HG03442 (cell line): ENCODE measurements around the gene ACTR1A.

Experiments
- ATAC-seq: cut with Tn5 transposase; IDR thresholded peaks from one replicate; pipeline ENCODE4 v1.9.1; 2021; ENCODE audit warnings: mild to moderate bottlenecking, moderate library complexity; ENCODE audit not compliant: unreplicated experiment

ACTR1A gene

GRCh38 chr10:102491136-102491535 lies 11.4 kb downstream of the ACTR1A start:
- ATAC-seq = no peak

- ATAC-seq = no peak
Measured at GRCh38 chr10:102485093-102485784, 17.3 kb downstream of the ACTR1A start.

- no peak for ATAC-seq
Measured at GRCh38 chr10:102484021-102484420, 18.5 kb downstream of the ACTR1A start.

DNA sequence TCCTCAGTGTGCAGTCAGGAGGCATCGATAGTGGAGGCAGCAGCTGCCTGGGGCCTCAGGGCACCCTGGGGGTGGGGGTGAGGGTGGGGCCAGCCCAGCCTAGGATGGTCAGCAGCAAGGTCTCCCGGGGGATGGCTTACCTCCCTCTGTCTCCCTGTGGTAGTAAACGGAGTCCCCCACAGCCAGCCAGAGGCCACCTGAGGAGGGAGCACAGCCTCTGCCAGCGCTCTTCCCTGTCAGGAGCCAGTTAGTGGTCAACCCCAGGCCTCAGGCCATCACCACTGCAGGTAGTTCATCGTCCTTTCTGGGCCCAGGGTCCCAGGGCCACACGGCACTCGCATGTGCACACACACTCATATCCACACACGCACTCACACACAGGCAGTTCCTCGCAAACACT lies 22.1 kb downstream of the ACTR1A start:
- ATAC-seq = no peak

GRCh38 chr10:102479651-102480050 lies 22.9 kb downstream of the ACTR1A start:
- no peak for ATAC-seq

DNA sequence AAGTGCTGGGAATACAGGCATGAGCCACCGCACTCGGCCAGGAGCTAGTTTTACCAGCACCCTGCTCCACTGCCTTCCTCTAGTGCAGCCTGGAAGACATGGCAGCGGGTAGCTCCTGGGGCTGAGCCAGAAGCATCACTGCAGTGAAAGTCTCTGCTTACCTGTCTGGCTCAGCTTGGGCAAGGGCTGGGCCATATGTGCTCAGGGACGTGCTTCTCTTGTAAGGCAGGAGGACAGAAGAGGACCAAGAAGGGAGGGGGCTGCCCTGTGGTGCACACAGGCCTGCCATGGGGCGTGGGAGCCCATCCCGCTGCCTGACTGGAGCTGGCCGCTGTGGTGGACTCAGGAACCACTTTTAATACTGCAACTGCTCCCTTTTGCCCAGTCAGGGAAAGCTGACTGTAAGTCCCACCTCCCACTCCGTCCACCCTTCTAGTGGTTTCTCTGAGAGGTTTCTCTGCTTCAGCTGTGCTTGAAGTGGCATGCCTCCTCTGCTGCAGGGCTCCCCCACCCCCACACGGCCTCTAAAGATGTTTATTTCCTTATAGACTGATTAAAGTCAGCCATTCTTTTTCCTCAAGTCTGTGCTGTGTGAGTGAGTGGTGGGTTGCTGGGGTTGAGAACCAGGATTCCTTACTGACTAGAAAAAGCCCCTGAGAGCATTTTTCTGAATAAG lies 25.9 kb downstream of the ACTR1A start:
- no peak for ATAC-seq

DNA sequence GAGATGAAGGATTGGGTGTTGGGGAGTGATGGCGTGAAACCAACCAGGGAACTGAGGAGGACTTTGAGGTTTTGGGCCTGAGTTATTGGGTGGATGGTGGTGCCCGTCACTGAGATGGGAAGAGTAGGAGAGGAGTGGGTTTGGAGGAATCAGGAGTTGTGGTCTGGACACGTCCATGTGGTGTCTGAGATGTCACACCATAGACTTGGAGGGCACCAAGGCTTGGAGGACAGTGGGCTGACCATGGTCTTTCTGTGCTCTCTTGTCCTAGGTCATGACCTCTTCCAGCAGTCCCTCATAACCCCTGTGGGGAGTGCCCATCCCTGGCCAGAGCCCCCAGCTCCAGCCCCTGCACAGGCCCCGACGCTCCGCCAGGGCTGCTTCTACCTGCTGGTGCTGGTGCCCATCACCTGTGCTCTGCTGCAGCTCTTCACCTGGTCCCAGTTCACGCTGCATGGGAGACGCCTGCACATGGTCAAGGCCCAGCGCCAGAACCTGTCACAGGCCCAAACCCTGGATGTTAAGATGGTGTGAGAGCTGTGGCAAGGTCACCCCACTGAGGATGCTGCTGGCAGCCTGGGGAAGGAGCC lies 27.0 kb downstream of the ACTR1A start:
- ATAC-seq = no peak

DNA sequence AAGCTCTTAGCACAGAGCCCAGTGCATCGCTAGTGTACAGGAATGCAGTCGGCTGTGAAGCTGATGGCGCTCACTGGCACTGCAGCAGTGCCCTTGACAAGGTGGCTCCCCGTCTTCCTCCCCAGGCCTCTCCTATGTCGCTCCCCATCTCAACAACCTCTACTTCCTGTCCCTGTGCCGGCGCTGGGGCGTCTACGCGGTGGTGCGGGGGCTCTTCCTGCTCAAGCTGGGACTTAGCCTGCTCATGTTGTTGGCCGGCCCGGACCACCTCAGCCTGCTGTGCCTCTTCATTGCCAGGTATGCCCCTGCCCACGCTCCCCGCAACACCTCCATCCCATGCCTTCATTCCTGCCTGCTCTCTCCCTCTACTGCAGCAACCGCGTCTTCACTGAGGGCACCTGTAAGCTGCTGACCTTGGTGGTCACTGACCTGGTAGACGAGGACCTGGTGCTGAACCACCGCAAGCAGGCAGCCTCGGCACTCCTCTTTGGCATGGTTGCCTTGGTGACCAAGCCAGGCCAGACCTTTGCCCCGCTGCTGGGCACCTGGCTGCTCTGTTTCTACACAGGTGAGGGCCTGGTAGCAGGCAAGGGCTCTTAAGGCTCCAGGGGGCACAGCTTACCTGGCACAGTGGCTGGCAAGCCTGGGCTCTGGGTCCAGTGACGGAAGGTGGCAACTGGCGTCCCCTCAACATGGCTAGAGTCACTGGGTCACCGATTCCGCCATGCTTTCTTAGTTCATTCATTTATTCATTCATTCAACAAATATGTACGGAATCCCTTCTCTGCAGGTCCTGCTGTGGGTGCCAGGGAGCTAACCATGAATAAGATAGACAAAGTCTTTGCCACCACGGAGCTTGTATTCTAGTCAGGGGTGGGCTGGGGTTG lies 28.8 kb downstream of the ACTR1A start:
- ATAC-seq = no peak

DNA sequence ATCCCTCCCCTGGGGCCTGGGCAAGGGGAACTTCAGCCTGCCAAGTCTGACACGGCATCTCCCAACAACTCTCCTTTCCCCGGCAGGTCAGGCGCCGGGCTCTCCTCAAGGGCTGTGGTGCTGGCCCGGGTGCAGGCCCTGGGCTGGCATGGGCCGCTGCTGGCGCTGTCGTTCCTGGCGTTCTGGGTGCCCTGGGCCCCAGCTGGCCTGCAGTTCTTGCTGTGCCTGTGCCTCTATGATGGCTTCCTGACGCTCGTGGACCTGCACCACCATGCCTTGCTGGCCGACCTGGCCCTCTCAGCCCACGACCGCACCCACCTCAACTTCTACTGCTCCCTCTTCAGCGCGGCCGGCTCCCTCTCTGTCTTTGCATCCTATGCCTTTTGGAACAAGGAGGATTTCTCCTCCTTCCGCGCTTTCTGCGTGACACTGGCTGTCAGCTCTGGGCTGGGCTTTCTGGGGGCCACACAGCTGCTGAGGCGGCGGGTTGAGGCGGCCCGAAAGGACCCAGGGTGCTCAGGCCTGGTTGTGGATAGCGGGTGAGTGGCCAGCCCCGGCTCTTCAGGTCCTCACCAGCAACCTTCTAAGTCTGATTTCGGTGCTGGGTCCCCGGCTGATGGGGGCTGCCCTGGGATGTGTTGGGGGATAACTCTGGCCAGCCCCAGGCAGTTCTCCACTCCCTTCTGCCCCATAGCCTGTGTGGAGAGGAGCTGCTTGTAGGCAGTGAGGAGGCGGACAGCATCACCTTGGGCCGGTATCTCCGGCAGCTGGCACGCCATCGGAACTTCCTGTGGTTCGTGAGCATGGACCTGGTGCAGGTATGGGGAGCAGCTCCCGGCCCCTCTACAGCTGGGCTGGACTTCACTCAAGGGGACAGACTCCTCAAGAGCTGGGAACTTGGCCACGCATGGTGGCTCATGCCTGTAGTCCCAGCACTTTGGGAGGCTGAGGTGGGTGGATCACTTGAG lies 31.6 kb downstream of the ACTR1A start:
- no peak for ATAC-seq

DNA sequence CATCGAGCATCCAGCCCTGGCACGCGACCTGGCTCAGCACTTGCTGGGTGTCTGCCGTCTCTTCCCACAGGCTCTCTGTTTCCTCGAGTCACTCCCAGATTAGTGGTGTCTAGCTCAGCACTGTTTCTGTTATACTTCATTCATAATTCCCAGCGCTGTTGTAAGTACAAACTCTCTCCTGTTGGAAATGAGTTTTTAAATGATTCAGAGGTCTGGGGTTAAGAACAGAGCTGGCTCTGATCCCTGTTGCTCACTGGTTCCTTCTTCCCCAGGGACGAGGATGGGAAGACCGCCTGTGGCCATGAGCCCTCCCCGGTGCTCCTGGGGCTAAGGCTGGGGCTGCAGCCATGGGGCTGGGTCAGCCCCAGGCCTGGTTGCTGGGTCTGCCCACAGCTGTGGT lies 33.8 kb downstream of the ACTR1A start:
- ATAC-seq = no peak

GRCh38 chr10:102467971-102468438 lies 34.5 kb downstream of the ACTR1A start:
- no peak for ATAC-seq

GRCh38 chr10:102467318-102467717 lies 35.2 kb downstream of the ACTR1A start:
- ATAC-seq = no peak

GRCh38 chr10:102465466-102465865 lies 37.0 kb downstream of the ACTR1A start:
- ATAC-seq = no peak

DNA sequence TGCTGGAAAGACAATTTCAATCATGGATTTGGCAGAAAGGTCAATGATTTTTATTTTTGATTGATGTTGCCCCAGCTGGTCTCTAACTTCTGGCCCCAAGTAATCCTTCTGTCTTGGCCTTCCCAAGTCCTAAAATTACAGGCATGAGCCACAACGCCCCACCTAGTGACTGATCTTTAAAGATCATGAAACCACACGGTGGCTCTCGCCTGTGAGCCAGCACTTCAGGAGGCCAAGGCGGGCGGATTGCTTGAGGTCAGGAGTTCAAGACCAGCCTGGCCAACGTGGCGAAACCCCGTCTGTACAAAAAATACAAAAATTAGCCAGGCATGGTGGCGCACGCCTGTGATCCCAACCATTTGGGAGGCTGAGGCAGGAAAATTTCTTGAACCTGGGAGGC lies 38.5 kb downstream of the ACTR1A start:
- ATAC-seq = no peak

- ATAC-seq = no peak
Measured at GRCh38 chr10:102462512-102463054, 39.9 kb downstream of the ACTR1A start.

- peak; percentile 82 for ATAC-seq
Measured at GRCh38 chr10:102461187-102462054, 41.1 kb downstream of the ACTR1A start.

- ATAC-seq = peak; percentile 22
Measured at GRCh38 chr10:102460836-102461186, 41.7 kb downstream of the ACTR1A start.

GRCh38 chr10:102458656-102459055 lies 43.9 kb downstream of the ACTR1A start:
- no peak for ATAC-seq

- no peak for ATAC-seq
Measured at GRCh38 chr10:102457591-102458150, 44.8 kb downstream of the ACTR1A start.
